ENCODE results near the gene CD47.

GRCh38 chr3:108133048-108133369, 42.2 kb upstream of the CD47 start:
- no peak for TF ChIP-seq ZHX1 (CRISPR knock-in tag; IDR thresholded peaks at IDR 0.05; ENCODE audit: low read depth)
- TF ChIP-seq WIZ (CRISPR knock-in tag; IDR thresholded peaks at IDR 0.05) = no peak
- no peak for TF ChIP-seq ISX (CRISPR knock-in tag; conservative IDR thresholded peaks at IDR 0.05)
